Calu3 (cell line): Measurements from ENCODE around the gene UBALD1. TPM values are rescaled to one million over a fixed set of nuclear protein-coding genes. Genes with fewer than 3 reads are reported as not detected.

ENCODE experiments used
- BruUV-seq: library from RNA; stranded (reverse); fragments of 400-500 nt; replicated peaks from 2 replicates; lab custom pipeline; 2021; lab: Mats Ljungman, UMichigan
- CTCF ChIA-PET: fragments of 300-600 bp; sonication (Branson Sonifier 250); formaldehyde crosslinking; loops from one replicate; lab custom pipeline; 2022; ENCODE audit warnings: antibody characterized with exemption; lab: Charles Lee
- DNase-seq: peaks from one replicate; pipeline ENCODE4 v3.0.0; 2022
- H3K27ac Mint-ChIP-seq: one replicate; pipeline ENCODE4 v1.8.0; 2022; ENCODE audit warnings: mixed read lengths; ENCODE audit not compliant: unreplicated experiment
- H3K27me3 Mint-ChIP-seq: one replicate; pipeline ENCODE4 v1.8.0; 2022; ENCODE audit warnings: mixed read lengths; ENCODE audit not compliant: unreplicated experiment
- H3K36me3 Mint-ChIP-seq: one replicate; pipeline ENCODE4 v1.8.0; 2022; ENCODE audit warnings: mild to moderate bottlenecking, moderate library complexity, mixed read lengths; ENCODE audit not compliant: insufficient read depth, unreplicated experiment
- H3K4me1 Mint-ChIP-seq: one replicate; pipeline ENCODE4 v1.8.0; 2022; ENCODE audit warnings: mild to moderate bottlenecking, low read depth, mixed read lengths; ENCODE audit not compliant: unreplicated experiment
- H3K4me3 Mint-ChIP-seq: one replicate; pipeline ENCODE4 v1.8.0; 2022; ENCODE audit warnings: mild to moderate bottlenecking, low read depth, moderate library complexity, mixed read lengths; ENCODE audit not compliant: unreplicated experiment
- H3K9me3 Mint-ChIP-seq: one replicate; pipeline ENCODE4 v1.8.0; 2022; ENCODE audit warnings: low read depth, mixed read lengths; ENCODE audit not compliant: unreplicated experiment
- intact Hi-C: fragments of 100-400 bp; cut with micrococcal nuclease; formaldehyde crosslinking; loops from one replicate; pipeline ENCODE4 v1.10.0; 2022; ENCODE audit not compliant: unreplicated experiment
- total RNA-seq: library from RNA; stranded (reverse); gene quantifications from 2 replicates; pipeline ENCODE4 v1.2.3, GENCODE V29; 2022
- TF ChIP-seq, protein P1 (sequence below): fragments of 200-600 bp; IDR thresholded peaks from one replicate; pipeline ENCODE4 v1.8.0; 2022; ENCODE audit warnings: antibody characterized with exemption; ENCODE audit not compliant: unreplicated experiment

Gene UBALD1
- total RNA-seq, 1 experiment from 2014 or later, result 54.4 TPM

DNA sequence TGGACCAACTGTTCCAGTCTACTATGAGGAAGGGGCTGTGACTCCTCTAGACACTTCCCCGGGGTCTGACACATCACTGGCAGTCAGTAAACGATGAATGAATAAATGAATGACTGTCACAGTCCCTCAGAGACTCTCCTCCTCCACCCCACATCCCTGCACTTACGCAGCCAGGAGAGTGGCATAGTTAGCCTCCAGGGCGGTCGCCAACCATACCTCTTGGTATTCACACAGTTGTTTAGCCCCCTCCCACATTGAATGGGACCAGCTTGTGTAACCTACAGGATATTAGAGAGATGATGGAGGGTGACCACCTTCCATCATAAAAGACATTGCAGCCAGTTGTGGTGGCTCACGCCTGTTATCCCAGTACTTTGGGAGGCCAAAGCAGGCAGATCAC is 25.7 kb downstream of the UBALD1 start:
- Mint-ChIP-seq H3K4me1 (no peaks in the 10 kb centered on the region), H3K9me3 (no peaks in the 10 kb centered on the region), H3K36me3 (no peaks in the 10 kb centered on the region), H3K27ac (no peak overlapping the region), H3K4me3 (no peak overlapping the region), H3K27me3 (peaks cover 74% of the 10 kb centered on the region)
- intact Hi-C loops, result loop anchor here (5.0 kb wide), 1 partner anchor 72 kb away; no protein-coding TSS in a partner anchor
- no peak for DNase-seq
- CTCF ChIA-PET, result interaction anchor here (0.7 to 0.9 kb wide), 2 partner anchors 29 to 85 kb away, joined by 4 to 8 read pairs; no protein-coding TSS in a partner anchor
- BruUV-seq, result no TSS peak
- TF ChIP-seq, protein P1, sequence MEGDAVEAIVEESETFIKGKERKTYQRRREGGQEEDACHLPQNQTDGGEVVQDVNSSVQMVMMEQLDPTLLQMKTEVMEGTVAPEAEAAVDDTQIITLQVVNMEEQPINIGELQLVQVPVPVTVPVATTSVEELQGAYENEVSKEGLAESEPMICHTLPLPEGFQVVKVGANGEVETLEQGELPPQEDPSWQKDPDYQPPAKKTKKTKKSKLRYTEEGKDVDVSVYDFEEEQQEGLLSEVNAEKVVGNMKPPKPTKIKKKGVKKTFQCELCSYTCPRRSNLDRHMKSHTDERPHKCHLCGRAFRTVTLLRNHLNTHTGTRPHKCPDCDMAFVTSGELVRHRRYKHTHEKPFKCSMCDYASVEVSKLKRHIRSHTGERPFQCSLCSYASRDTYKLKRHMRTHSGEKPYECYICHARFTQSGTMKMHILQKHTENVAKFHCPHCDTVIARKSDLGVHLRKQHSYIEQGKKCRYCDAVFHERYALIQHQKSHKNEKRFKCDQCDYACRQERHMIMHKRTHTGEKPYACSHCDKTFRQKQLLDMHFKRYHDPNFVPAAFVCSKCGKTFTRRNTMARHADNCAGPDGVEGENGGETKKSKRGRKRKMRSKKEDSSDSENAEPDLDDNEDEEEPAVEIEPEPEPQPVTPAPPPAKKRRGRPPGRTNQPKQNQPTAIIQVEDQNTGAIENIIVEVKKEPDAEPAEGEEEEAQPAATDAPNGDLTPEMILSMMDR, result no peak

DNA sequence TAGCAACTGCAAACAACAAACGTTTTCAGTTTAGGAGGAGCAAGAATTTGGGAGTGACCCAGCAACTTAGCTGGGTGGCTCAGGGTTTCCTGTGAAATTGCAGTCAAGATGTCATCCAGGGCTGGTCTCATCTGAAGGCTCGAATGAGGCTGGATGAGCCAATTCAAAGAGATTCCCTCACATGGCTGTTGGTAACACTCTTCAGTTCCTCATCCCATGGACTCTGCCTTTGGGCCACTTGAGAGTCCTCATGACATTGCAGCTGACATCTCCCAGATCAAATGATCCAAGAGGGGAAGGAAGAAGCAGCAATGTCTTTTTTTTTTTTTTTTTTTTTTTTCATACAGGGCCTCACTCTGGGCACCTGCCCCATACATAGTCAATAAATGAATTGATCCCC is 26.3 kb downstream of the UBALD1 start:
- TF ChIP-seq, protein P1, result no peak
- no peak for DNase-seq
- no peak overlapping the region for H3K27ac Mint-ChIP-seq
- H3K27me3 Mint-ChIP-seq, result peaks cover 68% of the 10 kb centered on the region
- intact Hi-C loops, result loop anchor here (5.0 kb wide), 1 partner anchor 71 kb away; no protein-coding TSS in a partner anchor
- no peaks in the 10 kb centered on the region for H3K9me3 Mint-ChIP-seq
- CTCF ChIA-PET, result interaction anchor here (0.7 to 0.9 kb wide), 2 partner anchors 28 to 85 kb away, joined by 4 to 8 read pairs; no protein-coding TSS in a partner anchor
- H3K4me1 Mint-ChIP-seq, result no peaks in the 10 kb centered on the region
- no peak overlapping the region for H3K4me3 Mint-ChIP-seq
- H3K36me3 Mint-ChIP-seq, result no peaks in the 10 kb centered on the region
- BruUV-seq, result no TSS peak

DNA sequence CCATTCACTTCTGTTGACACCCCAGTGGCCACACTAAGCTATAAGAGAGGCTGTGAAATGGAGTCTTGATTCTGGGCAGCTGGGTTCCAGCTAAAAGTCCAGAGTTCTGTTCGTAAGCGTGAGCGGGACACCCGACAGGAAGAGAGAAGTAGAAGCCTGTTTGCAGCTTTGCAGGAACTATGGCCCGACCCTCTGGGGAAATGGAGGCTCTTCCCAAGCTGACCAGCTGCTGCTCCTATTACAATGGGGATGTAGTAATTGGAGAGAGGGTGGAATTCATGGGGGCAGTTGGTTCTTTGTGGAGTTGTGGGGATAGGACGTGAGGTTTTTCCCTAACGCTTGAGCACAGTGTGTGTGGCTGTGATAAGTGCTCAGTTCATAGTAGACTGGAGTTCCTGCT is 28.4 kb downstream of the UBALD1 start:
- DNase-seq, result no peak
- Mint-ChIP-seq H3K9me3 (no peaks in the 10 kb centered on the region), H3K4me3 (no peak overlapping the region), H3K36me3 (no peaks in the 10 kb centered on the region), H3K27me3 (peaks cover 47% of the 10 kb centered on the region), H3K27ac (no peak overlapping the region), H3K4me1 (no peaks in the 10 kb centered on the region)
- CTCF ChIA-PET, result interaction anchor here (0.8 to 1.9 kb wide), 6 partner anchors 11 to 110 kb away, joined by 3 to 5 read pairs (median 4); partner anchors contain the start of gene HMOX2
- TF ChIP-seq, protein P1, result no peak
- intact Hi-C loops, result loop anchor here (5.0 kb wide), 1 partner anchor 69 kb away; no protein-coding TSS in a partner anchor
- BruUV-seq, result no TSS peak

DNA sequence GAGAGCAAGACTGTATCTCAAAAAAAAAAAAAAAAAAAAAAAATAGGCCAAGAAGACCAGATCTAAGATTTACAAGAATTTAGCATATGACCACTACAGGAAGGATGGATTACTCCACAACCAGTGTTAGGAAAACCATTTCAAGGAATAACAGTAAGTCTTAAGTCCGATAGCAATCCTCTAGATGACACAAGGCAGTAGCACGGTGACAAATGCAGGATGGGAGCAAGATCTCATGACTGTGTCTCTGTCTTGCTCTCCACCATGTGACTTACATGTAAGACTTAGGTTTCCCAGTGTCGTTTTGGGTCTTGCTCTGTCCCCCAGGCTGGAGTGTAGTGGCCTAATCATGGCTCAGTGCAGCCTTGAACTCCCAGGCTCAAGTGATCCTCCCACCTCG is 30.8 kb downstream of the UBALD1 start:
- H3K27me3 Mint-ChIP-seq, result peaks cover 39% of the 10 kb centered on the region
- intact Hi-C loops, result no loop called here
- DNase-seq, result no peak
- TF ChIP-seq, protein P1, result no peak
- CTCF ChIA-PET, result no interaction called here
- H3K4me1 Mint-ChIP-seq, result no peaks in the 10 kb centered on the region
- H3K27ac Mint-ChIP-seq, result no peak overlapping the region
- H3K4me3 Mint-ChIP-seq, result no peak overlapping the region
- BruUV-seq, result no TSS peak
- H3K36me3 Mint-ChIP-seq, result no peaks in the 10 kb centered on the region
- H3K9me3 Mint-ChIP-seq, result no peaks in the 10 kb centered on the region
